Activated naive CD8-positive, alpha-beta T cell treated with anti-CD3 and anti-CD28 coated beads, Interleukin-2, amount 50 U/mL, for 24 hours (primary cell): Measurements from ENCODE around the gene KDM1A.
A peak's percentile ranks its signal among the peaks of the same experiment; 100 is the strongest.
"Not testable (repeated sequence)": the region's sequence is repeated elsewhere in the genome, so short reads cannot be mapped to it uniquely, and the experiment has no call there.

ENCODE experiments used
- ATAC-seq: fragments of 150-1000 bp; cut with Tn5 transposase; one replicate; pipeline ENCODE4 v1.10.0; 2021
- DNase-seq: peaks from one replicate; pipeline ENCODE4 v3.0.0; 2021
- H3K27ac Mint-ChIP-seq: one replicate; pipeline ENCODE4 v1.8.0; 2021; ENCODE audit warnings: mild to moderate bottlenecking, mixed read lengths
- H3K27me3 Mint-ChIP-seq: one replicate; pipeline ENCODE4 v1.8.0; 2021; ENCODE audit warnings: mixed read lengths
- H3K36me3 Mint-ChIP-seq: one replicate; pipeline ENCODE4 v1.8.0; 2021; ENCODE audit warnings: low read depth, mixed read lengths
- H3K4me1 Mint-ChIP-seq: one replicate; pipeline ENCODE4 v1.8.0; 2021; ENCODE audit warnings: mixed read lengths
- H3K4me3 Mint-ChIP-seq: one replicate; pipeline ENCODE4 v1.8.0; 2021; ENCODE audit warnings: mild to moderate bottlenecking, moderate library complexity, mixed read lengths
- H3K9me3 Mint-ChIP-seq: one replicate; pipeline ENCODE4 v1.8.0; 2021; ENCODE audit warnings: mixed read lengths

KDM1A gene

DNA sequence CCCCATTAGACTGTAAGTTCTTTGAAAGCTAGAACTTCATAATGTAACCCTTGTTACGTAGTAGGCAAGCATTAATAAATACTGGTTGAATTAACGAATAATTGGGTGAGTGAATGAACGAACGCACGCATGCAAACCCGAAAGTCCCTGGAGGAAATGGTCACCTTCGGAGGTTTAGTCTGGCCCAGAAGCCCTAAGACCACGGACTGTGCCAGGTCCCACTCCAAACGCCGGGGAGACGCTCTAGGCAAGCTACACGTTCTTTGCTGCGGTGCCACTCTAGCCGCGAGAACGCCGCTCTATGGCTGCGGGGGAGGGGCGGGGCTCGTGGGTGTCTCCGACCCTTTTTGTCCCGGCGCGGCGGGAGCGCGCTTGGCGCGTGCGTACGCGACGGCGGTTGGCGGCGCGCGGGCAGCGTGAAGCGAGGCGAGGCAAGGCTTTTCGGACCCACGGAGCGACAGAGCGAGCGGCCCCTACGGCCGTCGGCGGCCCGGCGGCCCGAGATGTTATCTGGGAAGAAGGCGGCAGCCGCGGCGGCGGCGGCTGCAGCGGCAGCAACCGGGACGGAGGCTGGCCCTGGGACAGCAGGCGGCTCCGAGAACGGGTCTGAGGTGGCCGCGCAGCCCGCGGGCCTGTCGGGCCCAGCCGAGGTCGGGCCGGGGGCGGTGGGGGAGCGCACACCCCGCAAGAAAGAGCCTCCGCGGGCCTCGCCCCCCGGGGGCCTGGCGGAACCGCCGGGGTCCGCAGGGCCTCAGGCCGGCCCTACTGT is at the start of gene KDM1A:
TSS of gene KDM1A (plus strand) at position 375 of the 769 bp plus-strand sequence. CDS start at position 504, 129 bp downstream.
- peaks cover 46% of the 10 kb centered on the region for H3K4me1 Mint-ChIP-seq
- peak; percentile 98 for ATAC-seq
- H3K4me3 Mint-ChIP-seq = peak within 1 kb of the TSS; percentile 99

DNA sequence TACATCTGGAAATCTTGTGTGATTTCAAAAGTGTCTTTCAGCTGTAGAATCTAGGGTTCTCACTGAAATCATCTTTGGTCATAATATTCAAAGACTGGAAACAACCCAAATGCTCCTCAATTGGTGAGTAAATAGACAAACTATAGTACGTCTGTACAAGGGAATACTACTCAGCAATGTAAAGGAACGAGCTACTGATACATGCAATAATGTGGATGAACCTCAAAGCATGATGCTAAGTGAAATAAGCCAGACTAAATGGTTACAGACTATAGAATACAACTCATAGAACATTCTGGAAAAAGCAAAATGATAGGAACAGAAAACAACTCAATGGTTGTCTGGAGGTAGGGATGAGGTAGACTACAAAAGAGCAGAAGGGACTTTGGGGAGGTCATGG is 49.2 kb upstream of the KDM1A start:
- Mint-ChIP-seq H3K4me3 (no peak overlapping the region), H3K4me1 (no peaks in the 10 kb centered on the region), H3K27ac (no peak overlapping the region), H3K27me3 (peaks cover 49% of the 10 kb centered on the region), H3K36me3 (no peaks in the 10 kb centered on the region), H3K9me3 (peaks cover 6% of the 10 kb centered on the region)
- DNase-seq (no peak), ATAC-seq (no peak)

More for the DNA sequence above, at the start of gene KDM1A:
- peaks cover 25% of the 10 kb centered on the region for H3K36me3 Mint-ChIP-seq
- H3K9me3 Mint-ChIP-seq = peaks cover 8% of the 10 kb centered on the region
- H3K27ac Mint-ChIP-seq = peak within 1 kb of the TSS; percentile 89
- H3K27me3 Mint-ChIP-seq = no peaks in the 10 kb centered on the region
- peak; percentile 95 for DNase-seq

DNA sequence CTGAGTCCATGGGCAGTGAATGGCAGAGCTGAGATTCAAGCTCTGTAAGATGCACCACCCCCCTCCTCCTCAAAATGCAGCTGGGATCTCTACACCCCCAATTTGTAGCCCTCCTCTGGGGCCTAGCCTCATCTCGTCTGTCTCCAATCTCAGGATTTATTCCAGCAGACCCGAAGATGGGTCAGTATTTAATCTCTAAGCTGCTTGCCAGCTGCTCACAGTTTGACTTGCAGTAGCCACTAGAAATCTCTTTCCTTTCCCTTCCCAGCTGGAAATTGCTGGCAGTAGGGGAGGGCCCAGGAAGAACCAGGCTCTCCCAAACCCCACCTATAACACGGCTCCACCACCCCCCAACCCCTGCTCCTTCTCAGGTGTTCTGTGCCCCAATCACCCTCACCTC is 48.1 kb upstream of the KDM1A start:
- Mint-ChIP-seq H3K36me3 (no peaks in the 10 kb centered on the region), H3K4me3 (no peak overlapping the region), H3K9me3 (peaks cover 6% of the 10 kb centered on the region), H3K27ac (no peak overlapping the region), H3K27me3 (peaks cover 52% of the 10 kb centered on the region), H3K4me1 (no peaks in the 10 kb centered on the region)
- ATAC-seq = no peak
- no peak for DNase-seq

DNA sequence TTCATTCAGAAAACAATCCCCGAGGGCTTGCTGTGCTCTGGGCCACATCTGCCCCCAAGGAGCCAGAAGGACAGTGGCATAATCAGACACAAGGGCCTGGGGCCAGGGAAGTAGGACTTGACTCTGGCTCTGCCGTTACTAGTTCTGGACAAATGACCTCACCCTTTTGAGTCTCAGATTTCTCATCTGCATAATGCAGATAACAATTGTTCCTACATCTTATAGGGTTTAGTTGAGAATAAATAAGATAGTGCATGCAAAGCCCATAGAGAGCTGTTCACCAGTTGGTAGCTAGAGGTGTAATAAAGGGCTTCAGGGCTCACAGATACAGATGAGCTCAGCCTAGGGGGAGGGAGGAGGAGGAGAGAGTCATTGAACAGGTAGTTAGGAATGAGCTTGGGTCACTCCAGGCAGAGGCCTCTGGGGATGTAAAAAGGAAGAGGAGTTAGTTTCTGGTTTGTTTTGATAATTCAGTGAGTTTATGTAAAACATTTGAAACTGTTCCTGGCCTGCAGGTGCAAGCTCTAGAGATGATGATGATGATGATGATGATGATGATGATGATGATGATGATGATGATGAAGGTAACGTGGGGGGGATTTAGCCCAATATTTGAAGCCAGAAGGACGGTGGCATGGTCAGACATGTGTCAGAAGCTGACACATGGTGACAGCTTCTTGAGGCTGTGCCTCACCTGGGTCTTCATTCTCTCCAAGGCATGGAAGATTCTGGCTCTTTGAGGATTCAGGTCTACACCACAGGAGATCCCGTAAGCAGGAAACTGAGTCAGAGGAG is 47.5 kb upstream of the KDM1A start:
- no peak for ATAC-seq
- no peak overlapping the region for H3K4me3 Mint-ChIP-seq
- H3K9me3 Mint-ChIP-seq = no peaks in the 10 kb centered on the region
- H3K27me3 Mint-ChIP-seq = peaks cover 52% of the 10 kb centered on the region
- no peaks in the 10 kb centered on the region for H3K36me3 Mint-ChIP-seq
- no peaks in the 10 kb centered on the region for H3K4me1 Mint-ChIP-seq
- no peak for DNase-seq
- no peak overlapping the region for H3K27ac Mint-ChIP-seq

DNA sequence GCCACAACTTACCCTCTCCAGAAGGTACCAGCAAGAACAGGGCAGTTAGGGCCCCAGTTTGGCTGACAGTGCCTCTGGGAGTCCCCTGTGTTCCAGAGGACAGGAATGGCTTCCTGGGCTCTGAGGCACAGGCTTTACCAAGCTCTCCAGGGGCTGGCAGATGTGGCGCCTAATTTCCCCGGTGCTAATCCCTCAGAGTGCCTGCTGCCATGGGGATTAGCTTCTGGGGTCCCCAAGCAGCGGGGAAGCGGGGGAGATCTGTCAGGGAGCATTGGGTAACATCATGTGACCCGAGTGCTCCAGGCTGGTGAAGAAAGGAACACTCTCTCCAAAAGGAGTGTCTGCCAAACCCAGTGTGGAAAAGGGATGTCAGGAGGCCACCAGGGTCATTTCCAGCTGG is 46.5 kb upstream of the KDM1A start, which contains the start of gene LACTBL1:
TSS of gene LACTBL1 (minus strand) at position 107 of the 400 bp plus-strand sequence. CDS start 550 bp downstream, outside the sequence.
- ATAC-seq (no peak), DNase-seq (no peak)
- H3K9me3 Mint-ChIP-seq = no peaks in the 10 kb centered on the region
- peaks cover 51% of the 10 kb centered on the region for H3K27me3 Mint-ChIP-seq
- no peak within 1 kb of the TSS for H3K27ac Mint-ChIP-seq
- no peak within 1 kb of the TSS for H3K4me3 Mint-ChIP-seq
- H3K36me3 Mint-ChIP-seq = no peaks in the 10 kb centered on the region
- H3K4me1 Mint-ChIP-seq = no peaks in the 10 kb centered on the region

DNA sequence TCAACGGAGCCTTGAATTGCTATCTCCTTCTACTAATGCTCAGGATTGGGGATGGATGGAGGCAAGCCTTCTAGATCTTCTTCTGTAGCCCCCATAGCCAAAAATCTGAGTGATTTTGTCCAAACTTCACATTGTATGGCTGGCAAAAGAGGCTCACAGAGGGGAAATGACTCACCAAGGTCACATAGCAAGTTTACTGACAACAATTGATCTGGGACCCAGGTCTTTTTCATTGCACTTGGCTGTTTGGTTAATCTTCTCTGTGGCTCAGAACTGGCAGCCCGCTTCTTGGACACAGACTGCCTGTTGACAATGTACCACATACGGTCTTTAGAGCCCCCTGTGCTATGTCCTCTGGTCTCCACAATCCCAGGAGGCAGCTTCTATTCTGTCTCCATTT is 43.6 kb upstream of the KDM1A start:
- Mint-ChIP-seq H3K4me3 (no peak overlapping the region), H3K27ac (no peak overlapping the region), H3K4me1 (no peaks in the 10 kb centered on the region), H3K27me3 (peaks cover 28% of the 10 kb centered on the region), H3K9me3 (no peaks in the 10 kb centered on the region), H3K36me3 (no peaks in the 10 kb centered on the region)
- ATAC-seq = no peak
- no peak for DNase-seq

DNA sequence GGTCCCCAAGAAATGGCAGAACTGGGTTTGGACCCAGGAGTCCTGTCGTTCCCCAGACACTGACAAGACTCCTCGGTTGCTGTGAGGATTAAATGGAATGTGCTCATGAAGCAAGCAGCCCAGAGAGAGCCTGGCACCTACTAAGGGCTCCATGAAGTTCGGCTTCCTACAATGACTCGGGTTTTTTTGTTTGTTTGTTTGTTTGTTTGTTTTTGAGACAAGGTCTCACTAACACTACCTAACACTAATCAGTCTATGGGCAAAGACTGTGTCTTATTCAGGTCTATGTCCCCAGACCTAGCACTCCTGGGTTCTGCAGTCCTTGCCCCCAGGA is 43.2 kb upstream of the KDM1A start:
- no peak overlapping the region for H3K4me3 Mint-ChIP-seq
- no peaks in the 10 kb centered on the region for H3K4me1 Mint-ChIP-seq
- H3K27ac Mint-ChIP-seq = no peak overlapping the region
- no peak for ATAC-seq
- no peaks in the 10 kb centered on the region for H3K36me3 Mint-ChIP-seq
- H3K27me3 Mint-ChIP-seq = peaks cover 26% of the 10 kb centered on the region
- no peak for DNase-seq
- H3K9me3 Mint-ChIP-seq = no peaks in the 10 kb centered on the region

DNA sequence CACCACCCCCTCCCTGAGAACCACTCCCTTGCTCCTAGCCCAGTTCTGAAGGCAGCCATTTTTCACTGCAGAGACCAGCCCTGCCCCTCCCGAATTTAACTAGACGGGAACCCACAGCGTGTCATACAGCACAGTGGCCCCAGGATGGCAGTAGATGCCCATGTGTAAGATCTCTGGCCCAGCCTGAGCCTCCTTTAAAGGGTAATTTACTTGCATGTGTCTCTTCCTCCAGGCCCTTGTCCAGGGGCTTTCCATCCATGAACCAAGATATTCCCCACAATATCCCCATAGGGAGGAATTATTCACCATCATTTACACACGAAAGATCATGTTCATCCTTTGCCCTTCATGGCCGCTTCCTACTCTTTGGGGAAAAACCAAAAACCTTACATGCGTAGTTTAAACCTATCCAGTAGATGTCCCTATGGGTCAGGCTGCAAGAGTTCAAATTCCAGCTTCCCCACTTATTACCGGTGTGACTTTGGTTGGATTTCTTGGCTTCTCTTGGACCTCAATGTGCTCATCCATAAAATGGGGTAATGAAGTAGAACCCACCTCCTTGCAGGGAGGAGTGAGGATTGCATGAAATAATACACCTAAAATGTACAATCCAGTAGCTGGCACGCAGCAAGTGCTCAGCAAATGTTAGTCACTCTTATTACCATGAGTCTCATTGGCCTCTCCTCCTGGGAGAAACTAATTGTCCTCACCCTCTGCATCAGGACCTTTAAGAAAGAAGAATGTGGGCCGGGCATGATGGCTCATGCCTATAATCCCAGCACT is 42.6 kb upstream of the KDM1A start:
- Mint-ChIP-seq H3K27ac (no peak overlapping the region), H3K27me3 (peaks cover 21% of the 10 kb centered on the region), H3K4me1 (no peaks in the 10 kb centered on the region), H3K9me3 (no peaks in the 10 kb centered on the region), H3K36me3 (no peaks in the 10 kb centered on the region), H3K4me3 (no peak overlapping the region)
- peak; percentile 95 for ATAC-seq
- DNase-seq = peak; percentile 53

DNA sequence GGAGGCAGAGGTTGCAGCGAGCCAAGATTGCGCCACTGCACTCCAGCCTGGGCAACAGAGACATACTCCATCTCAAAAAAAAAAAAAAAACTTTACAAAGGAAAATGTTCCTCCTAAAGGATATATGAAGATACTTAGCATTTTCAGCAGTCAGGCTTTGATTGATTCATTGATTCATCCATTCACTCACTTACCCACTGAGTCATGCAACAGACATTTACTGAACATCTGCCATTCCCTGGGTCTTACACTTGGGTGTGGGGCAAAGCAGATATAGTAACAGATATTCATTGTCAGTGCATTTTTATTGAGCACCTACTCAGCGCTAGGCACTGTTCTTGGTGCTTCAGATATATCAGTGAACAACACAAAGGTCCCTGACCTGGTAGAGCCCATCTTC is 41.0 kb upstream of the KDM1A start:
- Mint-ChIP-seq H3K4me3 (no peak overlapping the region), H3K4me1 (no peaks in the 10 kb centered on the region), H3K27me3 (peaks cover 14% of the 10 kb centered on the region), H3K9me3 (no peaks in the 10 kb centered on the region), H3K36me3 (no peaks in the 10 kb centered on the region), H3K27ac (no peak overlapping the region)
- no peak for ATAC-seq
- no peak for DNase-seq

DNA sequence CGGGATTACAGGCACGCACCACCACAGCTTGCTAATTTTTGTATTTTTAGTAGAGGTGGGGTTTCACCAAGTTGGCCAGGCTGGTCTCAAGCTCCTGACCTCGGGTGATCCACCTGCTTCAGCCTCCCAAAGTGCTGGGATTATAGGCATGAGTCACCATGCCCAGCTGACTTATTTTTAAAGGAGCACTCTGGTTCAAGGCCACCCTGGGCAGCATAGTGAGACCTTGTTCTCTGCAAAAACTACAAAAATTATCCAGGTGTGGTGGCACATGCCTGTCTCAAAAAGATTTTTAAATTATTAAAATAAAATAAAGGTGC is 38.8 kb upstream of the KDM1A start:
- not testable (repeated sequence) for ATAC-seq

DNA sequence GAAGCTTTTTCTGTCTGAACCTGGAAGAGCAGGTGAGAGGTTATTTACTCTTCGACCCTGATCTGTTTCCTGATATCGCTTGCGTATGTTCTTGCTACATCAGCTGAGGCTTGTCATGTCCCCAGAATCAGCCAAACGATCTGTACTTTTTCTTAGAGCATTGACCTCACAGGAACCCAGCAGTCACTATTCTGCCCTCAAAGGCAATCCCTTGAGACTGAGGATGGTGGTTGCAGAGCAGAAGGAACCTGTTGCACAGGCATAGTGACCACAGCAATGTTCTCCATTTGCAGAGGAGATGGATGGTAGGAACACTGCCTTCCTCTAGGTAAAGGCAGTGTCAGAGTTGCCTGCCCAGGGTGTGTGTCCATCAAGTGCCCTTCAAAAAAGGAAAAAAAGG is 35.3 kb upstream of the KDM1A start:
- peaks cover 7% of the 10 kb centered on the region for H3K27me3 Mint-ChIP-seq
- H3K9me3 Mint-ChIP-seq = no peaks in the 10 kb centered on the region
- H3K27ac Mint-ChIP-seq = no peak overlapping the region
- H3K4me1 Mint-ChIP-seq = no peaks in the 10 kb centered on the region
- no peak overlapping the region for H3K4me3 Mint-ChIP-seq
- ATAC-seq = no peak
- DNase-seq = no peak
- no peaks in the 10 kb centered on the region for H3K36me3 Mint-ChIP-seq

More for the DNA sequence above, 38.8 kb upstream of the KDM1A start:
- not testable (repeated sequence) for DNase-seq, H3K4me1 Mint-ChIP-seq, H3K9me3 Mint-ChIP-seq, H3K27ac Mint-ChIP-seq, H3K36me3 Mint-ChIP-seq, H3K4me3 Mint-ChIP-seq, H3K27me3 Mint-ChIP-seq

DNA sequence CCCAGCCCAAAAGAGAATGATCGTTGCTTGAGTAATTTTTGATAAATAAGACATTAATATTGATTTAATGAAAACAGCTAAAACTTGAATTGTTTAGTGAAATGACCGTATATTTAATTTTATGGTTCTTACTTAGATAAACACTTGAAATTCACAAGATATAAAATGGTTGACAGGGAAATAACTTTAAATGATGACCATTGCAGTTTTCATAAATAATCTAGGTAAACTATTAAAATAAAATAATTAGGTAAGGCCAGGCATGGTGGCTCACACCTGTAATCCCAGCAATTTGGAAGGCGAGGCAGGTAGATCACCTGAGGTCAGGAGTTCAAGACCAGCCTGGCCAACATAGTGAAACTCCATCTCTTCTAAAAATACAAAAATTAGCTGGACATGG is 26.9 kb upstream of the KDM1A start:
- DNase-seq, H3K4me1 Mint-ChIP-seq, H3K27ac Mint-ChIP-seq, H3K36me3 Mint-ChIP-seq, ATAC-seq, H3K4me3 Mint-ChIP-seq, H3K27me3 Mint-ChIP-seq: not testable (repeated sequence)
- H3K9me3 Mint-ChIP-seq = peaks cover 11% of the 10 kb centered on the region

DNA sequence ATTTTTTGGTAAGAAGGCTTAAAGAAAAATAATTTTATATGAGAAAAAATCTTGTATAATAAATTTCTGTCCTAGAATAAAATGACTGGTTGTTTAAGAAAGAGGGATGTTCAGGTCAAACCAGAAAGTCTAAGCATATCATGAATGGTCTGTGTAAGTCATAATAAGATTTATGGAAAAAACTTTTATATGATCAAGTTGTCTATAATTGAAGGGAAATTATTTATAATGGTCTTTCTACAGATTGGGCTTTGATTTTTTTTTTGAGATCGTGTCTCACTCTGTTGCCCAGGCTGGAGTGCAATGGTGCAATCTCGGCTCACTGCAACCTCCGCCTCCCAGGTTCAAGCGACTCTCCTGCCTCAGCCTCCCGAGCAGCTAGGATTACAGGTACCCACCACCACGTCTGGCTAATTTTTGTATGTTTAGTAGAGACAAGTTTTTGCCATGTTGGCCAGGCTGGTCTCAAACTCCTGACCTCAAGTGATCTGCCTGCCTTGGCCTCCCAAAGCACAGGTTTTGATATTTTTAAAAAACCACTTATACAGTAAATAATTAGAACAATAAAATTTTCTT is 26.0 kb upstream of the KDM1A start:
- not testable (repeated sequence) for DNase-seq, H3K36me3 Mint-ChIP-seq, ATAC-seq, H3K4me1 Mint-ChIP-seq, H3K27me3 Mint-ChIP-seq, H3K27ac Mint-ChIP-seq, H3K4me3 Mint-ChIP-seq
- H3K9me3 Mint-ChIP-seq = peaks cover 11% of the 10 kb centered on the region

DNA sequence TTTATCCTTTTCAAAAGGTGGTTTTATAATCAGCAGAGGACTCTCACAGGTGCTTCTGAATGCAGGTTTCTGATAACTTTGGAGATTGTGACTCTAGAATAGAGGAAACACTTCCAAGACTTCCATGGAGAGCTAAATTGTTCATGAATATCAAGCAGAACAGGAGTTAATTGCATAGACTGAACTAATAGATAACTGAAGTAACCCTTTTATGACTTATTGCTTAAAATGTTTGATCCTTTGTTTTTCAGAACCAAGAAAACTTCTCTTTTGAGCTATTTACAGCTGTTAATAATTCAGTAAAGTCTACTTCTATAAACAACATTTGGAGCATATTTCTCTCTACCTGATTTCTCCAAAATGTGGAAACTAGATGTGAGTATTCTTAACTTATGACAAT is 23.5 kb upstream of the KDM1A start:
- Mint-ChIP-seq H3K27ac (no peak overlapping the region), H3K9me3 (peaks cover 11% of the 10 kb centered on the region), H3K4me1 (no peaks in the 10 kb centered on the region), H3K4me3 (no peak overlapping the region), H3K27me3 (no peaks in the 10 kb centered on the region), H3K36me3 (no peaks in the 10 kb centered on the region)
- DNase-seq = no peak
- ATAC-seq = no peak
